SU-DHL-6 (cell line): Measurements from ENCODE around the gene MAFF.

Source experiments
- EZH2phosphoT487 ChIP-seq: fragments of 200-600 bp; sonication (generic), shearing (Covaris generic); conservative IDR thresholded peaks from 2 replicates; pipeline ENCODE4 v1.6.1; 2018; ENCODE audit warnings: mild to moderate bottlenecking, antibody characterized with exemption, low read length, moderate library complexity, mixed read lengths
- TF ChIP-seq, protein P1 (sequence below): fragments of 200-600 bp; sonication (generic); IDR thresholded peaks from one replicate; pipeline ENCODE4 v1.5.1; 2017; ENCODE audit warnings: antibody characterized with exemption, mild to moderate bottlenecking, low read length, moderate library complexity; ENCODE audit not compliant: insufficient read depth, poor library complexity, severe bottlenecking

DNA sequence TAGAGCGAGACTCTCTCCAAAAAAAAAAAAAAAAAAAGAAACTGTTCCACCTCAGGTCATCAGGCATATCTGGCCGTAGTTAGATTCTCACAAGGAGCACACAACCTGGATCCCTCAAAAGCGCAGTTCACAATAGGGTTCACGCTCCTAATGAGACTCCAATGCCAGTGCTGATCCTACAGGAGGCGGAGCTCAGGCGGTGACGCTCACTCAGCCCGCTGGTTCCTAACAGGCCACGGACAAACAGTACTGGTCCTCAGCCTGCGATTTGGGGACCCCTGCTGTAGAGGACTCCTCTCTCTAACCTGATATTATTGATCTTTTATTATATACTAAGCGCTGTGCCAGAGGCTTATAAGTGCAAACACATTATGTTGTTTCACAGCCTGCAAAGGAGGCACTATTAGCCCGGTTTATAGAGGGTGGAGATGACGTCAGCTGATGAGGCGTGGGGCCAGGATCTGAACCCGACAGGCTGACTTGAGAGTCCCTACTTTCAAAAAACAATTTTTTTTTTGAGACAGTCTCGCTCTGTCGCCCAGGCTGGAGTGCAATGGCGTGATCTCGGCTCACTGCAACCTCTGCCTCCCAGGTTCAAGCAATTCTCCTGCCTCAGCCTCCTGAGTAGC is 4.9 kb upstream of the MAFF start:
- TF ChIP-seq, protein P1, sequence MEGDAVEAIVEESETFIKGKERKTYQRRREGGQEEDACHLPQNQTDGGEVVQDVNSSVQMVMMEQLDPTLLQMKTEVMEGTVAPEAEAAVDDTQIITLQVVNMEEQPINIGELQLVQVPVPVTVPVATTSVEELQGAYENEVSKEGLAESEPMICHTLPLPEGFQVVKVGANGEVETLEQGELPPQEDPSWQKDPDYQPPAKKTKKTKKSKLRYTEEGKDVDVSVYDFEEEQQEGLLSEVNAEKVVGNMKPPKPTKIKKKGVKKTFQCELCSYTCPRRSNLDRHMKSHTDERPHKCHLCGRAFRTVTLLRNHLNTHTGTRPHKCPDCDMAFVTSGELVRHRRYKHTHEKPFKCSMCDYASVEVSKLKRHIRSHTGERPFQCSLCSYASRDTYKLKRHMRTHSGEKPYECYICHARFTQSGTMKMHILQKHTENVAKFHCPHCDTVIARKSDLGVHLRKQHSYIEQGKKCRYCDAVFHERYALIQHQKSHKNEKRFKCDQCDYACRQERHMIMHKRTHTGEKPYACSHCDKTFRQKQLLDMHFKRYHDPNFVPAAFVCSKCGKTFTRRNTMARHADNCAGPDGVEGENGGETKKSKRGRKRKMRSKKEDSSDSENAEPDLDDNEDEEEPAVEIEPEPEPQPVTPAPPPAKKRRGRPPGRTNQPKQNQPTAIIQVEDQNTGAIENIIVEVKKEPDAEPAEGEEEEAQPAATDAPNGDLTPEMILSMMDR = no peak
- TF ChIP-seq EZH2phosphoT487 = no peak
